PC-3 (cell line): Measurements from ENCODE around the gene ZFP1.

Source experiments
- CTCF ChIP-seq: fragments of 300-600 bp; sonication (generic); conservative IDR thresholded peaks from 2 replicates; pipeline ENCODE4 v1.5.1; 2017; ENCODE audit warnings: antibody characterized with exemption, low read depth, mild to moderate bottlenecking, low read length
- EZH2phosphoT487 ChIP-seq: fragments of 300-600 bp; sonication (generic); IDR thresholded peaks from 2 replicates; pipeline ENCODE4 v1.6.1; 2018; ENCODE audit warnings: mild to moderate bottlenecking, antibody characterized with exemption, low read length, borderline replicate concordance

GRCh38 chr16:75169899-75170405 lies 21.6 kb downstream of the ZFP1 start:
- TF ChIP-seq EZH2phosphoT487 (no peak), CTCF (no peak)
